ENCODE results near the gene HOMEZ.

Gene HOMEZ

GRCh38 chr14:23307687-23308644 is 22.0 kb upstream of the HOMEZ start:
- DNase-seq (ENCODE audit: low read depth): no peak

GRCh38 chr14:23307146-23307530 is 21.2 kb upstream of the HOMEZ start:
- DNase-seq (ENCODE audit: low read depth): no peak

- peak; percentile 63 for DNase-seq (ENCODE audit: low read depth)
Observed at GRCh38 chr14:23306412-23307145, 20.6 kb upstream of the HOMEZ start, which contains the start of gene BCL2L2. BCL2L2 (plus strand) TSS chr14:23306833; CDS start chr14:23307768, 935 bp downstream.

GRCh38 chr14:23302290-23303225 is 16.6 kb upstream of the HOMEZ start, which contains the start of gene PPP1R3E:
PPP1R3E (minus strand) TSS chr14:23302859; CDS start chr14:23302576, 283 bp downstream.
- DNase-seq (ENCODE audit: low read depth): no peak

- no peak for DNase-seq (ENCODE audit: low read depth)
Observed at GRCh38 chr14:23301969-23302289, 16.0 kb upstream of the HOMEZ start.

GRCh38 chr14:23301288-23301968 is 15.5 kb upstream of the HOMEZ start:
- peak; percentile 98 for DNase-seq (ENCODE audit: low read depth)

- DNase-seq (ENCODE audit: low read depth): no peak
Observed at GRCh38 chr14:23300687-23301223, 14.8 kb upstream of the HOMEZ start.

- DNase-seq (ENCODE audit: low read depth): no peak
Observed at GRCh38 chr14:23299986-23300686, 14.2 kb upstream of the HOMEZ start.

GRCh38 chr14:23299211-23299957 is 13.5 kb upstream of the HOMEZ start:
- DNase-seq (ENCODE audit: low read depth): peak; percentile 71

- DNase-seq (ENCODE audit: low read depth): no peak
Observed at GRCh38 chr14:23297611-23298277, 11.8 kb upstream of the HOMEZ start.

- DNase-seq (ENCODE audit: low read depth): no peak
Observed at GRCh38 chr14:23297096-23297495, 11.2 kb upstream of the HOMEZ start.

GRCh38 chr14:23296012-23296777 is 10.3 kb upstream of the HOMEZ start:
- no peak for DNase-seq (ENCODE audit: low read depth)

GRCh38 chr14:23294734-23295561 is 9.0 kb upstream of the HOMEZ start:
- DNase-seq (ENCODE audit: low read depth): no peak

- DNase-seq (ENCODE audit: low read depth): no peak
Observed at GRCh38 chr14:23286902-23287479, 1.1 kb upstream of the HOMEZ start.

- no peak for DNase-seq (ENCODE audit: low read depth)
Observed at GRCh38 chr14:23285530-23286019, 357 bp downstream of the HOMEZ start.

GRCh38 chr14:23284654-23285529 is 1.0 kb downstream of the HOMEZ start:
- DNase-seq (ENCODE audit: low read depth): no peak
